H1 (cell line): ENCODE data around the gene PTPRJ. TPM values are rescaled to one million over a fixed set of nuclear protein-coding genes. Genes with fewer than 3 reads are reported as not detected.

Source experiments
- CHD2 ChIP-seq: IDR thresholded peaks from 2 replicates; pipeline ENCODE4 v1.6.1; 2012; ENCODE audit warnings: low read length, improper control_type of control experiment
- CHD7 ChIP-seq: fragments of 300-600 bp; sonication (generic); IDR thresholded peaks from 2 replicates; pipeline ENCODE4 v1.7.1; 2012; ENCODE audit warnings: low read length, moderate library complexity, mild to moderate bottlenecking, inconsistent platforms; ENCODE audit not compliant: insufficient replicate concordance
- JUN ChIP-seq: IDR thresholded peaks from 2 replicates; pipeline ENCODE4 v1.6.1; 2011; ENCODE audit warnings: low read depth, mild to moderate bottlenecking, improper control_type of control experiment, low read length
- MAFK ChIP-seq: IDR thresholded peaks from 2 replicates; pipeline ENCODE4 v1.6.1; 2012; ENCODE audit warnings: low read depth, mild to moderate bottlenecking, improper control_type of control experiment, low read length
- POU5F1 ChIP-seq: IDR thresholded peaks from 2 replicates; pipeline ENCODE4 v1.6.1; 2011; ENCODE audit warnings: low read depth, mild to moderate bottlenecking, low read length, moderate library complexity
- RBBP5 ChIP-seq: IDR thresholded peaks from 2 replicates; pipeline ENCODE4 v1.7.1; 2012; ENCODE audit warnings: low read depth, mild to moderate bottlenecking, inconsistent platforms, low read length, moderate library complexity, borderline replicate concordance
- SIN3A ChIP-seq, 2 experiments: IDR thresholded peaks in 1 of 2; conservative IDR thresholded peaks in 1 of 2; 2 replicates each; pipeline ENCODE4 v1.6.1; 2011 to 2012; ENCODE audit warnings: low read length in 2 of 2, improper control_type of control experiment in 1 of 2, low read depth in 1 of 2, mild to moderate bottlenecking in 1 of 2
- SP2 ChIP-seq: IDR thresholded peaks from 2 replicates; pipeline ENCODE4 v1.6.1; 2012; ENCODE audit warnings: mild to moderate bottlenecking, low read length, inconsistent platforms
- TBP ChIP-seq: IDR thresholded peaks from 2 replicates; pipeline ENCODE4 v1.6.1; 2011; ENCODE audit warnings: low read depth, low read length, improper control_type of control experiment
- ZNF274 ChIP-seq: IDR thresholded peaks from 2 replicates; pipeline ENCODE4 v1.7.0; 2012; ENCODE audit warnings: low read length, borderline replicate concordance; ENCODE audit errors: extremely low read depth
- polyA plus RNA-seq, 7 experiments: library from polyadenylated mRNA; depleted of rRNA in 3 of 7; stranded (reverse) in 5 of 7; unstranded in 2 of 7; fragments of >200 nt in 5 of 7; fragments of 200-250 nt in 2 of 7; gene quantifications; 1 replicate in 5 of 7; 2 replicates in 1 of 7; 4 replicates in 1 of 7; pipeline versions ENCODE4 v1.2.1 to v1.2.3, GENCODE V29; 2011 to 2013; ENCODE audit warnings: missing spikeins in 2 of 7, mixed read lengths in 2 of 7
- total RNA-seq: library from RNA; stranded (reverse); fragmentation: NEBNext Ultra II Directional; extraction: Animal tissue kit (Norgen Biotek cat#: 25700); gene quantifications from 2 replicates; pipeline ENCODE4 v1.2.1, GENCODE V29; 2021

PTPRJ gene
- total and polyA plus RNA-seq, 2 of the 8 experiments (the other 6 are each of a cell fraction or from before 2014, with no cell fraction given) = 4.4 to 22.6 TPM

DNA sequence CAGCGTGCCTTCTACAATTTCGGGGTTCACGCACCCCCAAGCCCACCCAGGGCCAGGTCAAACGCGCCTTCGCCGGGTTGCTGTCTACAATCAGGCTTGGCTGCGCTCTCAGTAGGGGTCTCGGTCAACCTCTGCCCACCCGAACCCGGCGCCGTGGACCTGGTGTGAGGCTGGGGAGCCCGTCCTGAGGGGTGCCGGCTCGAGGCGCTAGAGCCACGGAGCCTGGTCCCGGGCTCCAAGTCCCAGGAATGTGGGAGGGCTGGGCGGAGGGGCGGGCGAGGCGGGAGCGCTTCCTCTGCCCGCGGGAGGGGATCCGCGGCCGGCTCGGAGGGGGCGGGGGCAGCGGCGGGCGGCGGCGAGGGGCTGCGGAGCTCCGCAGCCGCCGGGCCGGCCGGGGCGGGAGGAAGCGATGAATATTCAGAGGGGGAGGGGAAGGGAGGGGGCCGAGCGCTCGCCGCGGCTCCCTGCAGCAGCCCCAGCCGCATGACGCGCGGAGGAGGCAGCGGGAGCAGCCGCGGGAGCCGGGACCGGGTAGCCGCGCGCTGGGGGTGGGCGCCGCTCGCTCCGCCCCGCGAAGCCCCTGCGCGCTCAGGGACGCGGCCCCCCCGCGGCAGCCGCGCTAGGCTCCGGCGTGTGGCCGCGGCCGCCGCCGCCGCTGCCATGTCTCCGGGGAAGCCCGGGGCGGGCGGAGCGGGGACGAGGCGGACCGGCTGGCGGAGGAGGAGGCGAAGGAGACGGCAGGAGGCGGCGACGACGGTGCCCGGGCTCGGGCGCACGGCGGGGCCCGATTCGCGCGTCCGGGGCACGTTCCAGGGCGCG lies at the start of gene PTPRJ (continued):
- 0 out of 2 replicates have a peak, but pooled peaks have one; percentile 54 for TF ChIP-seq RBBP5
- no peak; a peak in 1 of 4 replicates for TF ChIP-seq SIN3A (conservative IDR thresholded peaks at IDR 0.05 in 1 of 2, IDR thresholded peaks at IDR 0.05 in 1 of 2; ENCODE audit: low read depth in 1 of 2, low read length in 2 of 2)
- no peak for TF ChIP-seq CHD2
- no peak for TF ChIP-seq SP2
- no peak for TF ChIP-seq JUN
- TF ChIP-seq TBP = no peak
- no peak for TF ChIP-seq POU5F1
- no peak for TF ChIP-seq CHD7
- TF ChIP-seq ZNF274 = no peak
- TF ChIP-seq MAFK = no peak
- TF ChIP-seq, all 59 proteins: peak for 7
